HG03521 (cell line): ENCODE measurements around the gene IQSEC3.

ENCODE experiments used
- ATAC-seq: cut with Tn5 transposase; IDR thresholded peaks from one replicate; pipeline ENCODE4 v1.9.1; 2021; ENCODE audit warnings: mild to moderate bottlenecking, moderate library complexity; ENCODE audit not compliant: unreplicated experiment

IQSEC3 gene

DNA sequence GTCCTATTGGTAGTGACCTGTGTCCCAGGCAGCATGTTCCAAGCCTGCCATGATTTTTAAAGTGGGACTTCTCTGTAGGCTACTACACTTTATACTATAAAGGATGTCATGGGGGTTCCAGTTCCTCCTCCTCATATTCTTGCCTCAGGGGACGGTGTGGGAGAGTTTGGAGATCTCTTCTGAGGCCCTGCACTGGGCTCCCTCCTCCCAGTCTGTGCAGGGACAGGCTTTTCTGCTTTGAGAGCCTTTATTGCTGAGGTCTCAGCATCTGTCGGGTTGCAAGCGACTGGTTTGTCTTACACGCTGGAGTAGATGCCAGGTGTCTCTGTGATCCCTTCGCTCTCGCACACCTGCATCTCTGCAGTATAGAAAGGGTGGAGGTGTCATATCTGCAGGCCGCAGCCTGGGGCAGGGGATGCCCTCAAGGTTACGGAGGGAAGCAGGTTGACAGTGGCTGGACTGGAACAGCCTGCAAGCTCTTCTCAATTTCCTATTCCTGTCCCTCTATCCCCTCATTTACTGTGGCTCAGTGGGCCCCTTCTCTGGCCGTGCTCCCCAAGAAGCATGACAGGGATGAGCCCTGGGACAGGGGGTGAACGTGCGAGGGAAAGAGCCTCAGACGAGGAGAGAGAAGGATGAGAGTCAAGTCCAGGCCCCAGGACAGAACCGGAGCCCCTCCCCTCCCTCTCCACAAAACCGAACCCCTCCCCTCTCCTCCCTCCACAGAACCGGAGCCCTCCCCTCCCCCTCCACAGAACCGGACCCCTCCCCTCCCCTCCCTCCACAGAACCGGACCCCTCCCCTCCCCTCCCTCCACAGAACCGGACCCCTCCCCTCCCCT, 96.1 kb downstream of the IQSEC3 start:
- no peak for ATAC-seq

DNA sequence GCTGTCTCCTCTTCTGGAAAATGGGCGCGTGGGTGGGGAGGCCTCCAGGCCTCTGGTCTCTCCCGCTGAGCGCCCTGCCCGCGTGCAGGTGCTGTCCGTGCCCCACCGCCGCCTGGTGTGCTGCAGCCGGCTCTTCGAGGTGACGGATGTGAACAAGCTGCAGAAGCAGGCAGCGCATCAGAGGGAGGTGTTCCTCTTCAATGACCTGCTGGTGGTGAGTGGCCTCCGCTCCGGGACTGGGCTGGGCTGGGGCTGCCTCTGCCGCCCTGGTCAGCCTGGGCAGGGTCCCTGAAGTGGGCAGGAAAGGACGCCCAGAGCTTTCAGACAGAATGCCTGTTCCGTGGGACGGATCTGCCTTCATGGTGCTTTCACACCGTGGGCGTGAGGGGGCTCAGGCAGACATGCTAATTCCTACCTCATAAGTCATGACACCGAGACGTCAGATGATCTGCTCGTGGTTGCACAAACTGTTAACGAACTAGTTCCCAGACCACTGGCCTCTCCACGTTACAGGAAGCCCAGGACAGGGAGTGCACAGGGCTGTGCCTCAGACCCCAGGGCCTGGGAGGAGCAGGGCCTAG, 96.9 kb downstream of the IQSEC3 start:
- ATAC-seq: no peak

- ATAC-seq: no peak
These were observed 97.6 kb downstream of the IQSEC3 start for GRCh38 chr12:164207-164606.

GRCh38 chr12:165862-166368, 99.3 kb downstream of the IQSEC3 start:
- no peak for ATAC-seq

DNA sequence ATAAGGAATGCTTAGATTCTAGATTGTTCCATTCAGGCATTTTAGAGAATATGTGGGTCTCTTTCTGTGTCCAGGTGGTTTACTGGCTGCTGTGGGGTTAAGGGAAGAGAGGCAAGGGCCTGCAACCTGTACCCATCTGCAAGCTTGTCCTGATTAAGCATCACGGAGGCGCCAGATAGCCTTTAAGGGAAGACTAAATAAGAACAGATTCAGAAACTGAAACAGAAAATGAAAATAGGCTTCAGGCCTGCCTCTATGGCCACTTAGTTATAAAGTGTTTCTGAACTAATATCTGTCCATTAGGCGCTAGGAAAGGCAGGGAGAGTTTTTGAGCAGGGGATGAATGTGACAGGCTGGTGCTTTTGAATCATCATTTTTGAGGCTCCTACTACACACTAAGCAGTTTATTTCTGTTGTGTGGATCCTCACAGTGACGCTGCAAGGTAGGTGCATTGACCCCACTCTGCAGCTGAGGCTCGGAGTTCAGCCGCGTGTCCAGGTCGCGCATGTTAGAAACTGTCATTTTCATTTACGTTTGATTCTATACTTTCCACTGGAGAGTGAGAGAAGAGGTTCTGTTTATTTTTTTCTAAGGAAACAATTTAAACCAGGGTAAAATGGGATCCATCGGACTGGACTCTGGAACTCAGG, 100.0 kb downstream of the IQSEC3 start:
- no peak for ATAC-seq

DNA sequence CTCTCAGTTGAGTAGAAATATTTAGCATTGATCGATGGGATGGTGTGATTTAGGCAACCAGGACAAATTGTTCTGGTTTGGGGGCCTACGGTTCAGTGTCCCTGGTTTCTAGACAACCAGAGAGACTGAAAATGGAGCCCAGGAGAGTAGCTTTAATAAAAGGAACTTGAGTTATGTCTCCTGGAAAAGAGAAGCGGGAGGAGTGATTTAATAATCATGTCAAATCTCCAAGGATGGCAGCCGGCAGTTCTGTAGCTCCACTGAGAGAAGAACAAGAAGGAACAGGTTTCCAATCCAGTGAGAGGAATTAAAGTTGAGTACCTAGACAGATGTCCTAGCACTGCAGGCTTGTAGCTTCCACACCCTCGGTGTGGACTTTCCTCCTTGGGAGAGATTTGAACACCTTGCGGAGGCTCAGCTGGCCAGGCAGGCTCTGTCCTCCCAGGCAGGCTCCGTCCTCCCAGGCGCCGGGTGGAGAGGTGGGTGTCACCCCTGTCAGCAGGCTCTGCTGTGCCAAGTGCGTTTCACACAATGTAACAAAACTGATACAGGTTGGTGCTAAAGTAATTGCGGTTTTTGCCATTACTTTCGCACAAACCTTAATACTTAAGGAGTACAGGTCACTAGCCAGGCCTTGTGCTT, 101.5 kb downstream of the IQSEC3 start:
- ATAC-seq: no peak

GRCh38 chr12:168763-169525, 102.4 kb downstream of the IQSEC3 start:
- ATAC-seq: no peak

DNA sequence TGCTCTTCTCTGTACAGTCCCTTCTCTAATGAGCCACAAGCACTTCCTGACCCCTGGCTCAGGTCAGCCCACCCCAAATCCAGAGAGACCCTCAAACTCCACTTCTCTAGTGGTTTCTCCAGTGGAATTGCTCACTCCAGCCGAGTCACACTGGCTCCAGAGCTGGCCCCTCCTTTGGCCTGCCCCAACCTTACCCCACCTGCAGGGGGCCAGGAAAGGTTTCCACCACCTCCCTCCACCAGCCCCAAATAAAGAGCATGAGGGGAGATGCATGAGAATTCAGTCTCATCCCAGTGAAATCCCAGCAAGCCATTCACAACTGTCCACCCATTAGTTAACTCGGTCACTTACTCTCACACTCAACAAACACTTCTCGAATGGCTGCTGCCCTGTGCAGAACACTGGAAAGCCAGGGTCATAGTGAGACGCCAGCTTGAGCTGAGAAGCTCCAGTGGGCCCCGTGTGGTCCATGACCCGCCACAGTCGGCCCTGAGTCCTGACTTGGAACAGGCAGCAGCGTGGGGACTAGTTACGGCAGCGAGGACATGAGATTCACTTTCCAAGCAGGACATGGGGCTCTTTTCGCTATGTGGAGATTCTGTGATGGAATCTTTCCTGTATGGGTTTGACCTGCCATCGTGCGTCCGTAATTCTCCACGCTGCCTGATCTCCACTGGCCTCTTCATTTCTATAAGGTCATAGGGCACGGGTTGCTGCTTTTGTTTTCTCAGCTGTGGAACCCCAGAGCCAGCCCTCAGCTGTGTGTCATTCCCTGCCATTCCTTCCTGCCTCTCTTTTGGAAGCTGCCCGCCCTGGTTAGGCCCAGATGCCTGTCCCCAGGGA, 103.2 kb downstream of the IQSEC3 start:
- ATAC-seq: no peak

DNA sequence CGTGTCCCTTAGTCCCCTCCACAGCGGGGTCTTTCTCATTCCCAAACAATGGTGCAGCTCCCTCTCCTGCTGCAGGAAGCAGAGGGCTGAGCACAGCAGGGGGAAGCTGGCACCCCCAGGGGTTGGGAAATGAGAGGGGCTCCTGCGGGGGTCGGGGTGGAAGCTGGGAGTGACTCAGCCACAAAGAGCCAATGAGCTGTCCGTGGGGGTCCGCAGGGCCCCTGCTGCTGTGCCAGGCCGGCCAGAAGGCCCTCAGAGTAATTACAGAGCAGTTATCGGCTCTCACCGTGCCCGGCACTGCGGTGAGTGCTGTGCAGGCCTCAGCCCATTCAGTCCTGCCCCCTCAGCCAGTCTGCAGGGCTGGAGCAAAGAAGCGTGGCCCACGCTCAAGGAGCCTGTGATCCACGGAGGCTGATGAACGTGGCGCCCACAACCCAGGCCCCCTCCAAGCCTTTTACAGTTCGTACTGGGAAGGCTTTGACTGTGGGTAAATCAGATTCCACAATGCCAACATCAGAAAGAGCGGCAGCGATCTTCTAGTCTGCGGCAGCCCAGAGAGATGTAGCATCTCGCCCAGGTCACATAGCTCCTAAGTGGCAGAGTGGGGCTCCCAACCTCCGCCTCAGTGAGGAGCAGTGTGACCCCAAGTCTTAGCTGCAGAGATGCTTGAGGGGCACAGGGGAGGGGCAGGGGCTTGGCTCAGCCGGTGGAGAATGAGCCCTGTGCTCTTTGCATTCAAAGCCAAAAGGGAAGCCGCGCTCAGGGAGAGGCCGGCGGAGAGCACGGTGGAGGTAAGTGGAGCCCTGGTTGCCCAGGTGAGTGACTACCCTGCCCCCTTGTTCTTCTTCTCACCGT, 104.0 kb downstream of the IQSEC3 start:
- ATAC-seq: no peak

DNA sequence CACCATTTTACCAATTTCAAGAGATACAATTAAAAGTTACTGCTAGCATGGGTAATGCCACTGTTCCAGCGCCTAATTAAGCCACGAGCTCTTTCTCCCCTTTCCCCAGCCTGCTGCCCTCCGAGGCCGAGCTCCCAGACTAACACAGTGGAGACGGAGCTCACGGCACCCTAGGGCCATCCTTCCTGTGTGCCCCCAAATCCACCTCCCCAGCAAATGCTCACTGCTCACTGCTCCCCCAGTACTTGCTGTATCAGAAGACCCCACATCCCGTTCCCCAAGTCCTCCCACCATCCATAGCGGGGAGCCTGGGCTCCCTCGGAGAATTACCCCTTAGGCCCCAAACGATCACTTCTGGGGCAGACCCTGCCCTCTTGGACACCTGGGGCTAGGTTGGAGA, 104.7 kb downstream of the IQSEC3 start:
- ATAC-seq: no peak

- ATAC-seq: no peak
These were observed 105.4 kb downstream of the IQSEC3 start for GRCh38 chr12:171743-172676.

- no peak for ATAC-seq
These were observed 106.2 kb downstream of the IQSEC3 start for GRCh38 chr12:172732-173161.

GRCh38 chr12:174124-174523, 107.6 kb downstream of the IQSEC3 start:
- no peak for ATAC-seq

- ATAC-seq: no peak
These were observed 108.0 kb downstream of the IQSEC3 start for GRCh38 chr12:174596-174995.

- ATAC-seq: no peak
These were observed 108.7 kb downstream of the IQSEC3 start for GRCh38 chr12:175250-175649.

DNA sequence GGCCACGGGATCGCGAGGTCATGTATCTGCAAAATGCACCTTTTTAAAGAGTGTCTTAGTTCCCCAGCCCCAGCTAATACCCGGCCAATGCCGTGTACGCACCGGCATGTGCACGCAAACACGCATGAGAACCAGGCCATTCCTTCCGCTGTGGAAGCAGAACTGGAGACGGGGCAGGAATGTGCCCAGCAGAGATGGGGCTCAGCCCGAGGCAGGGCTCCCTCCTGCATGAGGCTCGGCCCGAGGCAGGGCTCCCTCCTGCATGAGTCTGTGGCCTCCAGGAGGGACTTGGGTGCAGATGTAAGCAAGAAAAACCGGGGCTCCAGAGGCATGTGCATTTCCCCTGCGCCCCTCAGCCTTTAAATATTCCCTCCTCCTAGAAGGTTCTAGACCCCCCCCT, 109.2 kb downstream of the IQSEC3 start:
- no peak for ATAC-seq

GRCh38 chr12:176321-177181, 110.0 kb downstream of the IQSEC3 start:
- no peak for ATAC-seq
